Left lobe of liver (tissue), 2 donors: ENCODE results near the gene MRPL48. TPM values are rescaled to one million over a fixed set of nuclear protein-coding genes. Genes with fewer than 3 reads are reported as not detected.
"Not testable (repeated sequence)": the region's sequence is repeated elsewhere in the genome, so short reads cannot be mapped to it uniquely, and the experiment has no call there.

Source experiments
- ATAC-seq: fragments of 200-7000 bp; cut with Tn5 transposase; one replicate; pipeline ENCODE4 v1.9.1; 2020; ENCODE audit warnings: mild to moderate bottlenecking, moderate library complexity
- DNase-seq: peaks from one replicate; pipeline ENCODE4 v3.0.0-alpha.2; 2020; ENCODE audit warnings: low spot score
- total RNA-seq: library from RNA; stranded (reverse); gene quantifications from one replicate; pipeline ENCODE4 v1.2.1, GENCODE V29; 2021
- donor health status: DM: no; HTN: no; CAD: no; lungs with moderate emphysema.
- donor health status: DM: no; HTN: yes; CAD: no.

Gene MRPL48
- total RNA-seq, 1 donor from 2014 or later: 14.9 TPM

- ATAC-seq, DNase-seq: not testable (repeated sequence)
These were observed 16.9 kb upstream of the MRPL48 start for GRCh38 chr11:73770811-73771210.

DNA sequence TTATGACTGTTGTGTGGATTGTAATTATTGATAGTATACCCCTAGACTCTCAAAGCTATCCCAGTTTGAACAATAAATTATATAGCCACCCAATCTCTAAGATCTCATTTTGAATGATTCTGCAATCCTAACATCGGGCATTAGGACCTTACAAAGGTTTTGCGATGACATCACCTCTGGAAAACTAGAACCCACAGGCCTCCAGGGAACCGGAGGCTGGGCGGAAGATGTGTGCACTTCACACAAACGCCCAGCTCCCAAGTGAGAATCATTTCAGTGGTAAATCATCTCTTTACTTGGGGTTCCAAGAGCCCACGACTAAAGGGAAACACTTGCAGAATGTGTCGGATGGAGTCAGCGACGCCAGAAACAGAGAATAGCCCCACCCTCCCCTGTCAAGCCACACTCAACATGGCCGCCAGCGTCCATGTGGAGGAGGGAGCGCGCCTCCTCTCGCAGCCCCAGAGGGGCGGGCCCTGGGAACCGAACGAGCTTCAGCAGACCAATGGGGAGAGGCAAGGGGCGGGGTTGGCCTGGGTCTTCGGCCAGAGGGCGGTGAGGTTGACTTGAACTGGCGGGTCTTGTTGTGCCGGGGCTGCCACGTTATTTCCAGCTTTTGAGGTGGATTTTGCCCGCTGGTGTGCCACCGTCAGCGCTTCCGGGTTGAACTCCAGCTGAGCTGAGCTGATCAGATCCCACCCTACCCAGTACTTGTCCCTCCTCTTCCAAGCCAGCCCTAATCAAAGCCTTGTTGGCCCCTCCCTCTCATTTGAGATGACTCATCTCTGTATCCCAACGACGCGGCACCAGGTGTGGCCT is 8.4 kb upstream of the MRPL48 start:
- DNase-seq (peak; percentile 99), ATAC-seq (peak; percentile 97)

DNA sequence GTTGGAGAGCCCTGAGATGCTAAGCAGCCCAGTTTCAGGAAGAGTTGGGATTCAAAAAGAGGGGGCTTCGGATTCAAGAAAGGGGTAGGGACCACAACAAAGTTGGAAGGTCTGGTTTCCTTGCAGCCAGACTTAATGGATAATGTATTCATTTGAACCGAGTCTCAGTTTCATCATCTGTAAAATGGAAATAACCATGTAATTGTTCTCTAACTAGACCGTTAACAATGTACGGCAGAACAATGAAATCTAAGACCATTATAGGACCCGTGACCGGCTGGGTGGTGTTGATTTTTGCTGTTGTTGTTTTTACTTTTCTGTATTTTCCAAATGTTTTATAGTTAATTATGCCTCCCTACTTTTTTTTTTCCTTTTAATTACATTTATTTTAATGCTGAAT is 6.4 kb upstream of the MRPL48 start:
- DNase-seq (no peak), ATAC-seq (no peak)

DNA sequence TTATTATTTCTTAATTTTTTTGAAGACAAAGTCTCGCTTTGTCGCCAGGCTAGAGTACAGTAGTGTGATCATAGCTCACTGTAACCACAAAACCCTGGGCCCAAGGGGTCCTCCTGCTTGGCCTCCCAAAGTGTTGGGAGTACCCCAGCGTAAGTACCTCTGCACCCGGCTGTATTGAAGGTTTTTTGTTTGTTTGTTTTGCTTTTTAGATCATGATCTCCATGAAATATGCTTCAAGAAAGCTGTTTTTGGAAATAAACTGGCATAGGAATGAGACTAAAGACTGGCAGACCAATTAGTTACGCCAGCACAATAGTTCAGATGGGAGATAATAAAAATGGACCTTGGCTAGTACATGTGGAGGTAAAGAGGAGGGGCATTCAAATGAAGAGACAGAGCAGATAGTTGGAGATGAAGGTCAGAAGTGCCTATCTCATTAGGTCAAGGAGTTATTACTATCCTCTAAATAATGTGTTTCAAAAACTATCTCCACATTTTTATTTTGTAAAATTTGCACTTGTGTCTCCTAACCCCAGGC is 4.1 kb upstream of the MRPL48 start:
- DNase-seq: no peak
- no peak for ATAC-seq

DNA sequence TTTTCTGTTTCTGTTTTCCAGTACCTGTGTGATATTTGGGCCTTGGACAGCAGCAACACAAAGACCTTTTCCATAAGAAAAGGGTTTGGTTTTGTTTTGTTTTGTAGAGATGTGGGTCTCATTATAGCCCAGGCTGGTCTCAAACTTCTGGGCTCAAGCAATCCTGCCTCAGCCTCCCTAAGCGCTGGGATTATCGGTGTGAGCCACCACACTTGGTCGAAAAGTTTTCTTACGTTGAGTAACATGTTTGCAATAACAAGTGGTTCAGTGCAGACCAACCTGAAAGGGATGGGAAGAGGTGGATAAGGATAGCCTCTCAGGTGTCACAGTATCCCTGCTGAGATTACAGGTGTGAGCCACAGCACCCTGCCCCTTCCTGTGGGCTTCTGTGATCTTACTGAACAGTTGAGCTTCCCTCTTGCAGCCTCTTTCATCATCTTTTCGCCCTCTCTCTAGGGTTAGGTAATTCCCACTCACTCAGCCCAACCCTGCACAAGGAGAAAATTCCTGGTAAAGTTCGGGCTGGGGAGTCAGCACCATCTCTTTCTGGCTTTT is 3.5 kb upstream of the MRPL48 start:
- no peak for ATAC-seq
- no peak for DNase-seq

GRCh38 chr11:73784734-73785133 is 2.9 kb upstream of the MRPL48 start:
- ATAC-seq (no peak), DNase-seq (no peak)

GRCh38 chr11:73785467-73785866 is 2.2 kb upstream of the MRPL48 start:
- DNase-seq, ATAC-seq: not testable (repeated sequence)

- DNase-seq (no peak), ATAC-seq (no peak)
These were observed 527 bp upstream of the MRPL48 start for GRCh38 chr11:73787051-73787642.

GRCh38 chr11:73789279-73789670 is 1.6 kb downstream of the MRPL48 start:
- no peak for ATAC-seq
- DNase-seq: no peak

- ATAC-seq: no peak
- DNase-seq: no peak
These were observed 4.9 kb downstream of the MRPL48 start for GRCh38 chr11:73792584-73792983.

- ATAC-seq: no peak
- no peak for DNase-seq
These were observed 8.4 kb downstream of the MRPL48 start for GRCh38 chr11:73795925-73796632.

GRCh38 chr11:73797457-73797856 is 9.8 kb downstream of the MRPL48 start:
- DNase-seq (no peak), ATAC-seq (no peak)

DNA sequence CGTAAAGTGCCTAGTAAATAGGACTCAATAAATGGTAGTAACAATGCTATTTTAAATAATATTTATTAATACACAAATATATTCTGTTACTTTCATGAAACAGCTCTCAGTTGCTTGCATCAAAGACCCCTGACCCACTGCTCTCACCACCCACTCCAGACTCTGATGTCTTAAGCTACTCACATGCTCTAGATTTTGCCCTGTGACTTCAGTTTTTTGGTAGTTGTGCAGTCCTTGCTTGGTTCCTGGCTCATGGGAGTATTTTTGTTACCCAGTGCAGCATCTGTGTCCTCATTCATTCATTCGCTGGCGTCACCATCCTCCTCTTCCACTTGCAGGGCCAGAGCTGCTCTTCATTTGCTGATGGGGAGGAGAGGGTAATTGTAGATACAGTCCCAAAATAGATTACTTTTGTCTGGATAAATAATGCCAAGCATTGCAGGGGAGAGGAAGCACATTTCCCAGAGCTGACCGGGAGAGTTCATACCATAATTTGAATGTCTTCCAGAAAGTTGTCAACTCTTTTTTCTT is 12.7 kb downstream of the MRPL48 start:
- ATAC-seq: no peak
- DNase-seq: no peak

- ATAC-seq (no peak), DNase-seq (no peak)
These were observed 13.5 kb downstream of the MRPL48 start for GRCh38 chr11:73801136-73801535.

- ATAC-seq (no peak), DNase-seq (no peak)
These were observed 17.0 kb downstream of the MRPL48 start for GRCh38 chr11:73804712-73805111.

DNA sequence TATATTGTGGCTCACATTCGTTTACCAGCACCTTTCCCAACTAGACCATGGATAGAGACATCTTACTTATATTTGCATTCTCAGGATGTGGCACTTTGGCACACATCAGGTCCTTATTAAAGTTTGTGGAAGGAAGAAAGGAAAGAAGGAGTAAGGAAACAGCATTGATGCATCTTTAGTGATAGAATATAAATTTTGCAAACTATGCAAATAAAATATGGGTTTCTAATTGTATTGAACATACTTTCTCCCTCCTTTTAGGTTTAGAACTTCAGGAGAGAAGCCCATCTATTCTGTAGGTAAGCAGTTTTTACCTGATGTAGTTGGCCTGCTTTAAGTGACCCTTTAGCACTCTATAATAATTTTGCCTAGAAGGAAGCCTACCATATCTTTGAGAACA is 20.4 kb downstream of the MRPL48 start:
- no peak for ATAC-seq
- DNase-seq: no peak

GRCh38 chr11:73810637-73811036 is 23.0 kb downstream of the MRPL48 start:
- DNase-seq (no peak), ATAC-seq (no peak)

GRCh38 chr11:73812234-73812633 is 24.6 kb downstream of the MRPL48 start:
- DNase-seq (no peak), ATAC-seq (no peak)

- no peak for ATAC-seq
- no peak for DNase-seq
These were observed 27.1 kb downstream of the MRPL48 start for GRCh38 chr11:73814812-73815211.

- no peak for DNase-seq
These were observed 31.2 kb downstream of the MRPL48 start for GRCh38 chr11:73818846-73819245.

DNA sequence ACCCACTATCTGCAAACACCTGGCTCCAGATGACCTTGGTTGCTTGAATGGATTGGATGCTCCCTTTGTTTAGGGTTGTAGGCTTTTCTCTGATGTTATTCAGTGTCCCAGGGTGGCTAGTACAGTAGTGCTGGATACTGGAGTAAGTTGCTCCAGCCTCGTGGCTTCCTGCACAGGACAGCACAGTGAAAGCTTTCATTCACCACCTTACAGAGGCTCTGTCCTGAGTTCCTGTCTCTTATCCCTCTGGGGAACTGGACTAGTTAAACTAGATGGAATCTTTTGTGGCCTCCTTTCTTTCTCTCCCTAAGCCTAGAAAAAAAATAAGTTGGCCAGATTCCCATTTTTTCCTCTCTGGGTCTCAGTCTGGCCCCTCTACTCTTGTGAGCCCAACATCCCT is 42.6 kb downstream of the MRPL48 start:
- DNase-seq: no peak
- no peak for ATAC-seq

More at GRCh38 chr11:73818846-73819245, 31.2 kb downstream of the MRPL48 start:
- no peak for ATAC-seq
